ENCODE data around the gene RBM20.

Gene RBM20

DNA sequence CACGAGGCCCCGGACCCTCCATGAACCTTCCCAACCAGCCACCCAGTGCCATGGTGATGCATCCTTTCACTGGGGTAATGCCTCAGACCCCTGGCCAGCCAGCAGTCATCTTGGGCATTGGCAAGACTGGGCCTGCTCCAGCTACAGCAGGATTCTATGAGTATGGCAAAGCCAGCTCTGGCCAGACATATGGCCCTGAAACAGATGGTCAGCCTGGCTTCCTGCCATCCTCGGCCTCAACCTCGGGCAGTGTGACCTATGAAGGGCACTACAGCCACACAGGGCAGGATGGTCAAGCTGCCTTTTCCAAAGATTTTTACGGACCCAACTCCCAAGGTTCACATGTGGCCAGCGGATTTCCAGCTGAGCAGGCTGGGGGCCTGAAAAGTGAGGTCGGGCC, 137.0 kb downstream of the RBM20 start:
- no peak for DNase-seq (ENCODE audit: low read depth in 2 of 2, low spot score in 1 of 2)

DNA sequence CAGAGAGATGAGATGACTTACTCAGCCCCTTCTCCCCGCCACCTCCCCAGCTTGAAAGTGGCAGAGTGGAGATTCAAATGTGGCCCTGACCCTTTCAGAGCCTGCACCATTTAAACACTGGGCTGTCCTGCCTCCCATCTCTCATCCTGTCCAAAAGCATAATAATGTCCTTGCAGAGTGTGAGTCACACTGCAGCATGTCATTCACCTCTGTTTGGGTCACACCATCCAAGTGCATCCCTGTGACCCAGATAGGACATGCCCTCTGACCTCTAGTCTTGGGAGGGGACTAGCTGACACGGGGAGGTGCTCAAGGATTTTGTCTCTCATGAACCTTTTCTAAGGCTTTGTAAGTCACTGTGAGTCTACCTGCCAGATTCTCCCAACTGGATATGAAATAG, 138.5 kb downstream of the RBM20 start:
- no peak for DNase-seq (ENCODE audit: low read depth in 2 of 2, low spot score in 1 of 2)

GRCh38 chr10:110783509-110784107, 139.5 kb downstream of the RBM20 start:
- peak in 1 of 2 donors; percentile 40 for DNase-seq (ENCODE audit: low read depth in 2 of 2, low spot score in 1 of 2)

DNA sequence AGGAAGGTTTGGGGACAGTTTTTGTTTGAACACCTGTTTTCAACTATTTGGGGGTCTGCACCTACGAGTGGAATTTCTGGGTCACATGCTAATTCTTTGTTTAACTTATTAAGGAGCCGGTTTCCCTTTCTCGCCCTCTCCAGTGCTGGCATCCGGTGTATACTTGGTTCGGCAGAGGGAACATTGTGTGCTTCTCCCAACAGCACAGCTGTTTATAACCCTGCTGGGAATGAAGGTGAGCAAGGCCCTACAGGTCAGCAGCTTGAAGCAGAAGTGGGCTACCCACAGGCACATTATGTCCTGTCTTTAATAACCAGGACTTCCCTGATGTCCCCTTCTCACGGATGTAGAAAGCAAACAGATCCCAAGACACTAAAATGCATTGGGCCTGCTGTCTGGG, 140.1 kb downstream of the RBM20 start:
- no peak for DNase-seq (ENCODE audit: low read depth in 2 of 2, low spot score in 1 of 2)

DNA sequence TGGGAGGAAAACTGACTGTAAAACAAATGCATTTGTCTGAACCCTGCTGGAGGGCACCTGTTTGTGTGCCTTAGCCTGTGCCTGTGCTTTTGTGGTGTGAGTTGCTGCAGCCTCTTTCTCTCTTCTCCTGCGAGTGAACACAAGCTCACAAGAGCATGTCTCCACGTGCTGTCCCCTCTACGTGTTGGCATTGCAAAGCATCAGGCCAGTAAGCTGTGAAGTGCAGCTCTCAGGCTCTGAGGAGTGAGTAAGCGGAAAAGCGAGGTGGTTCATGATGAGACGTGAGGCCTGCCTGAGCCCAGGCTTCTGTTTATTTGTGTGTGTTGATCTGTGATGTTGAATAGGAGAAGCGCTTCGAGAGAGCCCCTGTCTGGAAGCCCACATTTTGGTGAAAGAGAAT, 142.0 kb downstream of the RBM20 start:
- DNase-seq (ENCODE audit: low read depth in 2 of 2, low spot score in 1 of 2): no peak

- no peak for DNase-seq (ENCODE audit: low read depth in 2 of 2, low spot score in 1 of 2)
These were observed 144.7 kb downstream of the RBM20 start for GRCh38 chr10:110788620-110789385.

GRCh38 chr10:110789604-110790433, 145.7 kb downstream of the RBM20 start:
- no peak for DNase-seq (ENCODE audit: low read depth in 2 of 2, low spot score in 1 of 2)

- DNase-seq (ENCODE audit: low read depth in 2 of 2, low spot score in 1 of 2): no peak
These were observed 146.9 kb downstream of the RBM20 start for GRCh38 chr10:110790913-110791506.

GRCh38 chr10:110791541-110792073, 147.5 kb downstream of the RBM20 start:
- no peak for DNase-seq (ENCODE audit: low read depth in 2 of 2, low spot score in 1 of 2)

DNA sequence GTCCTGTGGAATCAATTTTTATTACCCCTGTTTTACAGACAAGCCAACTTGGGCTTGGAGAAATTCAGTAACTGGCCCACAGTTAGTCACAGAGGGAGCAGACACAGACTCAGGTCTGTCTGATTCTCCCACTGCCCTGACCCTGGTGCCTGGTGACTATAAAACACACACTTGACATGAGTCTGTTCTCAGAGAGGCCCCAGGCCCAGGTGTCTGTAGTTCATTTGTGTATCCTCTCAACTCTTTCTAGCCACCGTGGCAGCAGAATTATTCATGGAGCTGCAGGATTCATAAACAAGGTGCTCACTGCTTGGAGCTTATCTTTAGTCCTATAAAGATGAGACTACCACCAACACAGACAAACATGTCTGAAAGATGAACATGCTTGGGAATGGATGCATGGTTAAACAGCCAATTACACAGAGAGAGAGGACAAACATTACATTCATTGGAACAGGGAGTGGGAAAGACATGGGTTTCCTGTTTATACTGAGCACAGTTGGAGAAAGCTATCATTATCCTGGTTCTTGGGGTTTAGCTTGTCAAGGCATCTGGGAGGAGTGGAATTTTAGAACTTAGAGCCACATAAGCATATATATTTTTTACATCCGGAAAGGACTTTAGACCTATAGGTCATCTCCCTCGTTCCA, 148.5 kb downstream of the RBM20 start:
- no peak for DNase-seq (ENCODE audit: low read depth in 2 of 2, low spot score in 1 of 2)

GRCh38 chr10:110793128-110793812, 149.1 kb downstream of the RBM20 start:
- DNase-seq (ENCODE audit: low read depth in 2 of 2, low spot score in 1 of 2): no peak

DNA sequence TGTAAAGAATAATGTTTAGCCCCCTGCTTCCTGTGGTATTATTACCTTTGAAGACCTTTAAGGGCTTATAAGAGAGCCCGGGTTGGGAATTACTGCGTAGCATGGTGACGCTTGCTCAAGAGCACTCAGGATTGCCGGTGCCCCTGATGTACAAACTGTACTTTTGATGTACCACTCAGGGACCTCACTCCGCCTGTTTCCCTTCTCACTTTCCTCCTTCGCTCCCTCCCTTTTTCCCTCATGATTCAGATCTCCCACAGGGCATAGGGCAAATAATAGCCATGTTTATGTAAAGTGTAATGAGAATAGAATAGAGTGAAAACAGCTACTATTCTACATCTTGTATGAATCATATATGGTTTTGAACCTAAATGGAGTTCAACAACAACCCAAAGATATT, 149.8 kb downstream of the RBM20 start:
- no peak for DNase-seq (ENCODE audit: low read depth in 2 of 2, low spot score in 1 of 2)

DNA sequence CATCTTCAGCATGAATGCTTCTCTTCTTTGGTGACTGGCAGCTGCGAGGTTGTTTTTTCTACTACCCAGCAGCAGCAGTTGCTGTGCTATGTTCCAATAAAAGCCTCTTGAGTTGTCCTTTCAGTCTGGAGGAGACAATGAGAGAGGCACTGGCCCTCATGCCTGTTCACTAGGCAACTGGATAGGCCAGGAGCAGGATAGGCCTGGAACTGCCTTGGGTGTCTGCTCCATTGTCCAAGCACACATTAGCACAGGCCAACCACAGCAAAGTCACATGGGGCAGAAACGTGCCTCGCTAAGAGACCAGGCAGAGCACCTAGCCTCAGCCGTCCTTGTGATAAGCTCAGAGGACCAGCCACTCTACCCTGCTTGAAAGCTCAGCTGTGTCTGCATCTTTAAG, 150.7 kb downstream of the RBM20 start:
- no peak for DNase-seq (ENCODE audit: low read depth in 2 of 2, low spot score in 1 of 2)

- no peak for DNase-seq (ENCODE audit: low read depth in 2 of 2, low spot score in 1 of 2)
These were observed 153.3 kb downstream of the RBM20 start for GRCh38 chr10:110797416-110797815.

GRCh38 chr10:110798340-110798739, 154.2 kb downstream of the RBM20 start:
- no peak for DNase-seq (ENCODE audit: low read depth in 2 of 2, low spot score in 1 of 2)

- no peak for DNase-seq (ENCODE audit: low read depth in 2 of 2, low spot score in 1 of 2)
These were observed 158.0 kb downstream of the RBM20 start for GRCh38 chr10:110802090-110802489.

DNA sequence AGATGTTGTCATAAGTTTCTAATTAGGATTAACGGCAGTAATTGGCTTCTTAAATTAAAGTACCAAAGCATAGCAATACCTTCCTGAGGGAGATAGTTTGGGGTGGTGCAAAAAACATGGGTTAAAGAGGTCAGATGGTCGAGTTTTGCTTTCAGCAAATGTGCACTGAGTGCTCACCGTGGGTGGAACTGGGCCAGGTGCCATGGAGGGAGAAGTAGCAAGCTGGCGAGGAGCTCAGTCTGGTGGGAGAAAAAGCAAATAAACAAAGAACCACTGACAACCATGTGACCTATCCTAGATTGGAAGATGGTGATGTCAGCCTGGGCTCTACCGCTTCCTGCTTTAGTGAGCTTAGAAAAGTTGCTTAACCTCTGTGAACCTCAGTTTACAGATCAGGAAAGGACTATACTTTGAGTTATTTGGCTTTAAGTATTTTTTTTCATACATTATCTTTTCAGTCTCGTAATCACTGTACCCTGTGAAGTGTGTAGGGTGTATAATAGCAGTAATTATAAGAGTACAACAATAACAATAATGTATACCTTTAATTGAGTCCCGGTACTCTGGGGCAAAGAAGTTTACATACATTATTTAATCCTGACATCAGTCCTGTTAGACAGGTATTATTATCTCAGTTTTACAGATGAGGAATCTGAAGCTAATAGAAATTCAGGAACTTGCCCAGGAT, 158.6 kb downstream of the RBM20 start:
- DNase-seq (ENCODE audit: low read depth in 2 of 2, low spot score in 1 of 2): no peak

DNA sequence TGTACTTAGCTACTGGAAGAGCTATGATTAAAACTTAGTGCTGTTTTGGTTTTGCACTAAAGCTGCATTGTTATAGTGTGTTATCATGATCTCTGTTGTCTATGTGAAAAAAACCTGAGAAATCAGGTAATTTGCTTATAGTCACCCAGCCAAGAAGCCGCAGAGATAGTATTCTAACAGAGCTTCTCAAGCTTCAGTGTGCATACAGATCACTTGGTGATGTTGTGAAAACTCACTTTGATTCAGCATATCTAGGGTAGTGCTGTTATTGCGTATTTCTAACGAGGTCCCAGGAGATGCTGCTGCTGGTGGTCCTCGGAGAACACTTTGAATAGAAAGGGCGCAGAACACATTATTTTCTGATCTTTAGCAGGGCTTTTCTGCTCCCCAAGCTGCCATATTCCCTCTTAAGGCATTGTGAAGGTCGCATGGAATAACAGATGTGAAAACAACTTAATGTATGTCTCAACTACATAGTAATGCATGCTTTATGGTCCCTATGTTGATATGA, 159.2 kb downstream of the RBM20 start:
- DNase-seq (ENCODE audit: low read depth in 2 of 2, low spot score in 1 of 2): no peak

DNA sequence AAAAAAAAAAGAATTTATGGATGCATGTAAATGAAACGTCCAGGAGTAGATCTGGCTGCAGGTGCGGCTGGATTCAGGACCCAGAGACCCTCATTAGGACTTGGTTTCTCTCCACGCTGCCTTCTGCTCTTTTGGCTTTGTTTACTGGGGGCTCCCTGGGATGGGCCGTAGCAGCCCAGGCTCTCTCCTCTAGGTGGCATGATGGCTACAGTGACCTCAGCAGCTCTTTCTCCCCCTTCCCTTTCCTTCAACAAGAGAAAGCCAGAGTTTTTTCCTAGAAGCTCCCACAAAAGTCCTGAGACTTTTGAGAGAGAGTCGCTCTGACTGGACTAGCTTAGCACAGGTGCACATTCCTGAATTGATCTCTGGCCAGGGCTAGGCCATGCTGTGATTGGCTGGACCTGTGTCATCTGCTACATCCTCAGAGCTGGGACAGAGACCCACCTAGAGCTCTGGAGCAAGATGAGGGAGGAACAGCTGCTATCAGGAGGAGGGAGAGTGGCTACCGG, 159.7 kb downstream of the RBM20 start:
- peak in 1 of 2 donors; percentile 6 for DNase-seq (ENCODE audit: low read depth in 2 of 2, low spot score in 1 of 2)
